ENCODE measurements around the gene ZNF3. TPM values are rescaled to one million over a fixed set of nuclear protein-coding genes. Genes with fewer than 3 reads are reported as not detected.
A peak's percentile ranks its signal among the peaks of the same experiment; 100 is the strongest.
"Not testable (repeated sequence)": the region's sequence is repeated elsewhere in the genome, so short reads cannot be mapped to it uniquely, and the experiment has no call there.

The ZNF3 gene
- polyA plus RNA-seq (ENCODE audit: insufficient read depth in 1 of 5, insufficient read length in 5 of 5, low replicate concordance in 1 of 5), result 10 to 100 TPM; 38.7 to 54.7 (median 48.2) TPM
- long read RNA-seq, donor 1, transcript ZNF3-202 (6 exons, 2,799 nt), result major isoform, 10 of 56 reads
- long read RNA-seq, donor 1, partial matches to known transcripts, result 19 of 56 reads
- long read RNA-seq, donor 1, other reads (novel, unspliced or antisense), result 21 of 56 reads
- long read RNA-seq, donor 2, partial matches to known transcripts, result 77 of 176 reads
- long read RNA-seq, donor 2, other reads (novel, unspliced or antisense), result 93 of 176 reads
- long read RNA-seq, donor 3, transcript ZNF3-202 (6 exons, 2,799 nt), result major isoform, 7 of 494 reads
- long read RNA-seq, donor 3, partial matches to known transcripts, result 283 of 494 reads
- long read RNA-seq, donor 3, other reads (novel, unspliced or antisense), result 201 of 494 reads
- long read RNA-seq, donor 4, partial matches to known transcripts, result 0 of 8 reads
- long read RNA-seq, donor 4, other reads (novel, unspliced or antisense), result 0 of 8 reads
- long read RNA-seq, donor 5, transcript ZNF3-202 (6 exons, 2,799 nt), result major isoform, 12 of 14 reads
- long read RNA-seq, donor 5, partial matches to known transcripts, result 0 of 14 reads
- long read RNA-seq, donor 5, other reads (novel, unspliced or antisense), result 0 of 14 reads
- long read RNA-seq, donor 6, transcript ZNF3-202 (6 exons, 2,799 nt), result major isoform, 10 of 13 reads
- long read RNA-seq, donor 6, partial matches to known transcripts, result 0 of 13 reads
- long read RNA-seq, donor 6, other reads (novel, unspliced or antisense), result 0 of 13 reads
- long read RNA-seq, donor 7, transcript ZNF3-202 (6 exons, 2,799 nt), result major isoform, 10 of 104 reads
- long read RNA-seq, donor 7, partial matches to known transcripts, result 72 of 104 reads
- long read RNA-seq, donor 7, other reads (novel, unspliced or antisense), result 15 of 104 reads
- long read RNA-seq, donor 8, partial matches to known transcripts, result 43 of 115 reads
- long read RNA-seq, donor 8, other reads (novel, unspliced or antisense), result 67 of 115 reads

DNA sequence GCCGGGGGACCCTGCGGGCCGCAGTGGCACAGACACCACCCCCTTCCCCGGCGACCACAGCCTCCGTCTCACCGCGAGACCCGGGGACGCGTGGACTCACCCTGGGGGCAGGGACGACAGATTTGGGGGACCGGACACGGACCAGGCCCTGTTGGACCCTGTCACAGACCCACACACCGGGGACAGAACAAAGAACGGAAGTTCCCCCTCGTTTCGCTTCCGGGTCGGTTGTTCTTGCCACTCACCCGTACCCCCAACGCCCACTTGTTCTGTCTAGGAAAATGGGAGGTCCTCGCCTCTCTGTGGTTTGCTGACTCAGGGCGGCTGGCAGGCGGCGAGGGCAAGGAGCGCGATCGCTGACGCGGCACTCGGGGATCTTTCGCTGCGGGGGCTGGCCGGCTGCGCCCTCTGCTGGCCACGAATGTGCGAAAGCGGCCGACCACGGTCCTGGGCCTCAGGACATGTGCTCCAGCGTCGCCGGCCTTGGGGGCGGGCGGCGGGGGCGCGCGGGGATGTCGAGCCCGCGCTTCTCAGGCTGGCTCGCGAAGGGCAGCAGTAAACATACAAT lies at the start of gene ZNF3:
Gene ZNF3, minus strand, starts transcription at position 189 of the 568 bp plus-strand sequence. CDS start 4,366 bp downstream, outside the sequence.
- peak; percentile 98 to 99 for DNase-seq

DNA sequence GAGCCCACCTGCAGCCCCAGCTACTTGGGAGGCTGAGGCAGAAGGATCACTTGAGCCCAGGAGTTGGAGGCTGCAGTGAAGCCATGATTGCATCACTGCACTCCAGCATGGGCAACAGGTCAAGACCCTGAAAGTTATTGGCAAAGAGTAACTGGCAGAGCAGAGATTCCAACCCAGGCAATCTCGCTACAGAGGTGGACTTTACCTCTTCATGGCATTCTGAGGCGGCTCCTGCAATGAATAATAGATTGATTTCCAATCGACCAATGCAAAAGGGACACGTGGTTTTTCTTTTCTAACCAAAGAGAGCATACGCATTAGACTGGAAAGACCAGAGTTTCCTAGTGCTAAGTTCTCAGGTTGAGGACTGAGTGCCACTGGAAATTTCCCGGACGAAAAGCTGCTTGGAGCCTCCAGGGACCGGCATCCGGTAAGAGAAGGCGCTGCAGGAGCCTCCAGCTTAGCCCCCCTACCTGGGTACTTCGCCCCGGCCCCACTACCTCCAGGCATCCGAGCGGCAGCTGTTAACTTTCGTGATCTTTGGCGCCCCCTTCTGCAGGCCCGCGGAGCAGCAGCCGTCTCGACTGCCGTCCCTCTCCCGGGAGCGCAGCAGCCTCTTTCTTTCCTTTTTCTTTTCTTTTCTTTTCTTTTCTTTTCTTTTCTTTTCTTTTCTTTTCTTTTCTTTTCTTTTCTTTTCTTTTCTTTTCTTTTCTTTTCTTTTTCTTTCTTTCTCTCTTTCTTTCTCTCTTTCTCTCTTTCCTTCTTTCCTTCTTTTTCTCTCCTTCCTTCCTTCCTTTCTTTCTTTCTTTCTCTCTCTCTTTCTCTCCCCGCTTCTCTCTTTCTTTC lies 49.3 kb upstream of the ZNF3 start:
- DNase-seq, result peak; percentile 48 to 63

DNA sequence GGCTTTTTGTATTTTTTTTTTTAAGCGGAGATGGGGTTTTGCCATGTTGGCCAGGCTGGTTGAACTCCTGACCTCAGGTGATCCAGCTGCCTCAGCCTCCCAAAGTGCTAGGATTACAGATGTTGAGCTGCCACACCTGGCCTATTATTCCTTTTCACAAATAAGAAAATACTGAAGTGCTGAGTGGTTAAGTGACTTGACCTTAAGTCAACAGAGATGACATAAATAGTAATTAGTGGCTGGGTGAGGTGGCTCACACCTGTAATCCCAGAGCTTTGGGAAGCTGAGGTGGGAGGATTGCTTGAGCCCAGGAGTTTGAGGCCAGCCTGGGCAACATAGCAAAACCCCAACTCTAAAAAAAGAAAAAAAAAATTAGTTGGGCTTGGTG lies 48.7 kb upstream of the ZNF3 start:
- DNase-seq, result not testable (repeated sequence)

DNA sequence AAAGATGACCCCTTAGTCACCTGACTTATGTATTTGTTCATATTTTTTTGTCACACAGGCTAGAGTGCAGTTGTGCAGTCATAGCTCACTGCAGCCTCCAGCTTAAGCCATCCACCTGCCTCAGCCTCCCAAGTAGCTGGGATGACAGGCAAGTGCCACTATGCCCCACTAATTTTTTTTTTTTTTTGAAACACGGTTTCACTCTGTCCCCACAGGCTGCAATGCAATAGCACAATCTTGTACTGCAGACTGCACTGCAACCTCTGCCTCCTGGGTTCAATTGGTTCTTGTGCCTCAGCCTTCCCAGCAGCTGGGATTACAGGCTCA lies 47.1 kb upstream of the ZNF3 start:
- DNase-seq, result no peak

DNA sequence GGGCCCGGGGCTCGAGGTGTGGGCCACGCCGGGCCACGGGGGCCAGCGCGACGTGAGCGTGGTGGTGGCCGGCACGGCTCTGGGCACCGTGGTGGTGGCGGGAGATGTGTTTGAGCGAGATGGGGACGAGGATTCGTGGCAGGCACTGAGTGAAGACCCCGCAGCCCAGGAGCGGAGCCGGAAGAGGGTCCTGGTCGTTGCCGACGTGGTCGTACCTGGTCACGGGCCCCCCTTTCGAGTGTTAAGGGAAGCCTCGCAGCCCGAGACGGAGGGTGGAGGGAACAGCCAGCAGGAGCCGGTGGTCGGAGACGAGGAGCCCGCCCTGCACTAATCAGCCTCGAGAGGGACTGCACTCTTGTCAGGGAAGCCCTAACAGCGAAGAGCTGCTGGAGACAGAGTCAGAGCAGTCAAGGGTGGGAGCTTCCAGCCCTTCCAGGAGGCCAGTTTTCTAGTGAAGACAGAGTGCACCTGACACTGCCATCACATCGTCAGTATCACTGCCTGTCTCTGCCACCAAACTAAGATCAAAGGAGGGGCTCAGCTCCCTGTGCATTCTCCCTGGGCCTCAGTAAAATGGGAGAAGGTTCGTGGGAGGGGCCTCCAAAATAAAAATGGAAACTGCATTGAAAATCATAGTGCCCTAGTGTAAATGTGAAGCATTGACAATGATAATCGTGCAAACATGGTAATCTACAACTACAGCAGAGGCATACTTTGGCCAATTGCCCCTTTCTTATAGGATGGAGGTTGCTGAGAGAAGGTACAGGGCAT lies 46.5 kb upstream of the ZNF3 start:
- no peak for DNase-seq

GRCh38 chr7:100126931-100127865 lies 45.7 kb upstream of the ZNF3 start, which contains the start of gene MBLAC1:
MBLAC1 (plus strand) TSS chr7:100126967; CDS start chr7:100127396, 429 bp downstream.
- peak; percentile 93 for DNase-seq

DNA sequence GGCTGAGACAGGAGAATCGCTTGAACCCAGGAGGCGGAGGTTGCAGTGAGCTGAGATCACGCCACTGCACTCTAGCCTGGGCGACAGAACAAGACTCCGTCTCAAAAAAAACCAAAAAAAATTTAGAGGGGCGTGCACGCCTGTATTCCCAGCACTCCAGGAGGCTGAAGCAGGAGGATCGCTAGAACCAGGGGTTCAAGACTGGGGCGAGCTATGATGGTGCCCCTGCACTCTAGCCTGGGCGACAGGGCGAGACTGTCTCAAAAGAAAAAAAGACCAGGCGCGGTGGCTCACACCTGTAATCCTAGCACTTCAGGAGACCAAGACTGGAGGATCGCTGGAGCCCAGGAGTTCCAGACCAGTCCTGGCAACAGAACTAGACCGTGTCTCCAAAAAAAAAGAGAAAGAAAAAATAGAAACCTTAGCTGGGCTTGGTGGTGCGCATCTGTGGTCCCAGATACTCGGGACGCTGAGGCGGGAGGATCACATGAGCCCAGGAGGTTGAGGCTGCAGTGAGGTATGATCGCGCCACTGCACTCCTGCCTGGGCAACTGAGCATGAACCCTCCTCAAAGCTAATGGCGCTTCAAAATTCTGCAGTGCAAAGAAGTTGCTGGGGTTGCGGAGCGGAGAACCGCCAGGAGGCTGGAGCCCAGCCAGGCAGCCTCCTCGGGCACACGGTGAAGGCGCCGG lies 44.9 kb upstream of the ZNF3 start:
- no peak for DNase-seq

GRCh38 chr7:100124301-100125230 lies 43.0 kb upstream of the ZNF3 start:
- no peak for DNase-seq

DNA sequence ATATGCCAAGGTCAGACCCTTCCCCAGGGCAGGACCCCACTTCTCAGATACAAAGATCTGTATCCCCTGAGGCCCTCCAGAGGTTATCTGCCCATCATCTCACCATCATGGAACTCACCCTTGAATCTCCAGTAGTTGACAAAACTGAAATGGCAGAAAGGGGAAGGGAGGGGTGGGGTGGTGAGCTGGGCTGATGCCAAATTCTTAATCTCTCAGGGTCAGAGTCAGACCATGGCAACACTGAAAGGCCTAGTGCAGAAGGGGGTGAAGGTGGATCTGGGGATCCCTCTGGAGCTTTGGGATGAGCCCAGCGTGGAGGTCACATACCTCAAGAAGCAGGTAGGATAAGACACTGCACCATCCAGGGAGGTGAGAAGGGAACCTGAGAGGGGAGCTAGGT lies 41.0 kb upstream of the ZNF3 start:
- DNase-seq, result no peak

DNA sequence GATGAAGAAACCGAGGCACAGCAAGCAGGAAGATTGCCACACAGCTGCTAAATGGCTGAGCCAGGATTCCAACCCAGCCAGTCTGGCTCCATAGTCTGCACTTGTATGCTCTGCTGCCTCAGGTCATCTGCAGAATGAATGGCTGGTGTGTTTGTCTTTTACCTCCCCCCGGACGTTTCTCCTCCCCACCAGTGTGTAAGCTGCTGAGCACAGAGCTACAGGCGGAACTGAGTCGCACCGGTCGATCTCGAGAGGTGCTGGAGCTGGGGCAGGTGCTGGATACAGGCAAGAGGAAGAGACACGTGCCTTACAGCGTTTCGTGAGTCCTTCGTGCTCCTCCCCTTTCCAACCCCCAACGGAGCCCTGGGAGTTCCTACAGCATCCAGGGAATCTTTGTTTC lies 40.5 kb upstream of the ZNF3 start:
- no peak for DNase-seq

GRCh38 chr7:100120733-100121036 lies 39.2 kb upstream of the ZNF3 start:
- no peak for DNase-seq

DNA sequence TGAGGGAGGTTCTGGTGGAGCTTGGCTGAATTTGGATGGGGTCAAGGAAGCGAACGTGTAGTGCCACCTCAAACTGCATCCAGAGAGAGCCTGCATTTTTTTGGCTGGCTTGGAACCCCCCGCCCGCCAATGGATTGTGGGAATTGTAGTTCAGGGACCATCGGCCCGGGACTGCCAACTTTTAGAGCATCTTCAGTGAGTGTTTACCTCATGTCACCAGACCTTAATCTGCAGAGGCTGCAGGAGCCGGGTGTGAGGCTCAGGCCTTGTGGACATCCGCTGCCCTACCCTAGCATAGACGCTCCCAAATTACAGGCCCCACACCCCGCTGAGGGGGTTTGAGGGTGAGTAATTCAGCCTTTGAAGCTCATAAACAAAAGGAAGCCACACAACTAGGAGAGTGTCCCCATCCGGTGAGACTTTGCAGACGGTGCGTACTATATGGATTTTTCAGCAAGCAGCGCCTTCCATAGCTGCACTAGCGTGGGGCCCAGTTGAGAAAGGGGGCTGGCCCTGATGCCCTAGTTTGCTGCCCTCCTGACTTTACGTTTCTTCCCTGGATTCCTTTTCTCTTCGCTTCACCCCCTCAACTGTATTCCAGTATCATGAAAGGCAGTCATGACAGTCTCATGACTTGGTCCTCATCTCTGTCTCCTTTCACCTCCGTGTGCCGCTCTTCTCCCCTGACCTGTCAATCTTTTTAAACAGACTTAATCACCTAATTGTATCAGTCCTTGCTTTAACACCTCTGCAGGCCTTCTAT lies 38.6 kb upstream of the ZNF3 start:
- peak in 1 of 2 donors; percentile 71 for DNase-seq

GRCh38 chr7:100119072-100119969 lies 37.8 kb upstream of the ZNF3 start, which contains the start of the genes CNPY4 and TAF6:
CNPY4 (plus strand) TSS chr7:100119634; CDS start chr7:100119745, 111 bp downstream.
TAF6 (minus strand) TSS chr7:100119358; CDS start chr7:100114209, 5,149 bp downstream.
- peak; percentile 93 to 96 for DNase-seq

DNA sequence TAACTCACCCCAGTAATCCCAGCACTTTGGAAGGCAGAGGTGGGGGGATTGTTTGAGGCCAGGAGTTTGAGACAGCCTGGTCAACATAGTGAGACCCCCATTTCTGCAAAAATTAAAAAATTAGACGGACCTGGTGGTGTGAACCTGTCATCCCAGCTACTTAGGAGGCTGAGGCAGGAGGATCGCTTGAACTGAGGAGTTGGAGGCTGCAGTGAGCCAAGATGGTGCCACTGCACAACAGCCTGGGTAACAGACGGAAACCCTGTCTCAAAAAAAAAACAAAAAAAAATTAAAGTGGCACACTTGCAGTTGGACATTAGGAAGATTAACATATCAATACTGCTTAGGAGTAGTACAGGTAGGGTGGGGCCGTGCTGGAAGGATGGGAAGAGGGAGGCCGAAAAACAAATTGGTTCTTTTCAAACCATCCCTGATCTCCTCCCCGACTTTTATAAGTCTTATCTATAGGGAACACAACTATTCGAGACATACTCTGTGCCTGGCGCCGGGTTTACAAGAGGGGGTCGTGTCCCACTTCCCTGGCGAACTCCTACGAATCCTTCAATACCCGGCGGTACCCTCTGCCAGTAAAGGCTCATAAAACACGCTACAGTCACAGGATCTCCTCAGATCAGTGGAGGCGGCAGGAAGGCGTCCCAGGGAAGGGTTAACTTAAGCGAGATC lies 37.0 kb upstream of the ZNF3 start:
- no peak for DNase-seq

DNA sequence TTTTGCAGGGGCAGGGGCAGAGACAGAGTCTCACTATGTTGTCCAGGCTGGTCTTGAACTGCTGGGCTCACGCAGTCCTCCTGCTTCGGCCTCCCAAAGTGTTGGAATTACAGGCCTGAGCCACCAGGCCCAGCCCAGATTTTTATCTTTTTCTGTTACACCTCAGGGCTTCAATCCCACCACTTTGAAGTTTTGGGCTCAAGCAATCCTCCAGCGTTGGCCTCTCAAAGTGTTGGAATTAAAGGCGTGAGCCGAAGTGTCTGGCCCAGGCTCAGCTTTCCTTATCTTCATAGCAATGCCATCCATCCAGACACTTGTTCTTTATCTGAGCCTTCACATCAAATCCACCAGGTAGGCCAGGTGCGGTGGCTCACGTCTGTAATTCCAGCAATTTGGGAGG lies 33.5 kb upstream of the ZNF3 start:
- DNase-seq, result no peak
